HFF-Myc (cell line): ENCODE data around the gene LOC128125822.

Experiments used
- DNase-seq: peaks from one replicate; pipeline ENCODE4 v3.0.0-alpha.2; 2011; ENCODE audit warnings: low read depth; ENCODE audit errors: extremely low read depth
- H3K4me3 ChIP-seq: replicated peaks from 2 replicates; pipeline ENCODE4 v1.5.1; 2011; ENCODE audit warnings: low read depth, mild to moderate bottlenecking, control low read depth, low read length
- TF ChIP-seq, protein P1 (sequence below): IDR thresholded peaks from 2 replicates; pipeline ENCODE4 v1.5.1; 2012; ENCODE audit warnings: mild to moderate bottlenecking, low read depth, low read length, control low read depth; ENCODE audit errors: missing control alignments

The LOC128125822 gene

GRCh38 chr6:63574554-63574900 is 2.2 kb downstream of the LOC128125822 start:
- TF ChIP-seq, protein P1, sequence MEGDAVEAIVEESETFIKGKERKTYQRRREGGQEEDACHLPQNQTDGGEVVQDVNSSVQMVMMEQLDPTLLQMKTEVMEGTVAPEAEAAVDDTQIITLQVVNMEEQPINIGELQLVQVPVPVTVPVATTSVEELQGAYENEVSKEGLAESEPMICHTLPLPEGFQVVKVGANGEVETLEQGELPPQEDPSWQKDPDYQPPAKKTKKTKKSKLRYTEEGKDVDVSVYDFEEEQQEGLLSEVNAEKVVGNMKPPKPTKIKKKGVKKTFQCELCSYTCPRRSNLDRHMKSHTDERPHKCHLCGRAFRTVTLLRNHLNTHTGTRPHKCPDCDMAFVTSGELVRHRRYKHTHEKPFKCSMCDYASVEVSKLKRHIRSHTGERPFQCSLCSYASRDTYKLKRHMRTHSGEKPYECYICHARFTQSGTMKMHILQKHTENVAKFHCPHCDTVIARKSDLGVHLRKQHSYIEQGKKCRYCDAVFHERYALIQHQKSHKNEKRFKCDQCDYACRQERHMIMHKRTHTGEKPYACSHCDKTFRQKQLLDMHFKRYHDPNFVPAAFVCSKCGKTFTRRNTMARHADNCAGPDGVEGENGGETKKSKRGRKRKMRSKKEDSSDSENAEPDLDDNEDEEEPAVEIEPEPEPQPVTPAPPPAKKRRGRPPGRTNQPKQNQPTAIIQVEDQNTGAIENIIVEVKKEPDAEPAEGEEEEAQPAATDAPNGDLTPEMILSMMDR, result no peak
- H3K4me3 ChIP-seq, result peak overlapping the region; percentile 86
- DNase-seq, result no peak

GRCh38 chr6:63576147-63576772 is 4.0 kb downstream of the LOC128125822 start:
- no peak overlapping the region for H3K4me3 ChIP-seq
- TF ChIP-seq, protein P1, result no peak
- no peak for DNase-seq

DNA sequence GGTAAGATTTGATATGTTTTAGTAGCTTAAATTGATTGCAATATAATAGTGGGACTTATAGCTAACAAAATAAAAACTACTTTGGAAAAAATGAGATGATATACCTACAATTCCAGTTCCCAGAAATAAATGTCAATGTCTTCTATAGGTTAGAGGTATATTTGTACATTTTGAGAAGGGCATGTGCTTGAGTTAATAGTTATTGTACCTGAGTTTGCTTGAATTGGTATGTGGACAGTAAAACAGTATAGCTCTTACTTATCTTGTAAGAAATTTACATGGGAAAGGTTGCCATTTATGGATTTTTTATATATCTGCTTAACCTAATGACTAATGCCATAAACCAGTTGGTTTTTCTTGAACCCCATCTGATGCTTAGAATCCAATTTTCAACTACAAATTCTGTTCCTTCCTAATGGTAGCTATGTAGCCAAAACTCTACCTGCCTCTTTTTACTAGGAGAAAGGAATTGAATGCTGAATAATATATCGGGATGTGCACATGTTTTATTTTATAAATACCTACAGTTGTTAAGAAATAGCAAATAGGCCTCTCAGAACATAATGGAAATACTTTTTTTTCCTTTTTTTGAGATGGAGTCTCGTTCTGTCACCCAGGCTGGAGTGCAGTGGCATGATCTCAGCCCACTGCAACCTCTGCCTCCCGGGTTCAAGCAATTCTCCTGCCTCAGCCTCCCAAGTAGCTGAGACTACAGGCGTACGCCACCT is 4.9 kb downstream of the LOC128125822 start:
- no peak for DNase-seq
- H3K4me3 ChIP-seq, result no peak overlapping the region
- TF ChIP-seq, protein P1, result no peak

- TF ChIP-seq, protein P1, result no peak
- no peak overlapping the region for H3K4me3 ChIP-seq
- no peak for DNase-seq
These were observed 6.5 kb downstream of the LOC128125822 start for GRCh38 chr6:63578757-63579156.

DNA sequence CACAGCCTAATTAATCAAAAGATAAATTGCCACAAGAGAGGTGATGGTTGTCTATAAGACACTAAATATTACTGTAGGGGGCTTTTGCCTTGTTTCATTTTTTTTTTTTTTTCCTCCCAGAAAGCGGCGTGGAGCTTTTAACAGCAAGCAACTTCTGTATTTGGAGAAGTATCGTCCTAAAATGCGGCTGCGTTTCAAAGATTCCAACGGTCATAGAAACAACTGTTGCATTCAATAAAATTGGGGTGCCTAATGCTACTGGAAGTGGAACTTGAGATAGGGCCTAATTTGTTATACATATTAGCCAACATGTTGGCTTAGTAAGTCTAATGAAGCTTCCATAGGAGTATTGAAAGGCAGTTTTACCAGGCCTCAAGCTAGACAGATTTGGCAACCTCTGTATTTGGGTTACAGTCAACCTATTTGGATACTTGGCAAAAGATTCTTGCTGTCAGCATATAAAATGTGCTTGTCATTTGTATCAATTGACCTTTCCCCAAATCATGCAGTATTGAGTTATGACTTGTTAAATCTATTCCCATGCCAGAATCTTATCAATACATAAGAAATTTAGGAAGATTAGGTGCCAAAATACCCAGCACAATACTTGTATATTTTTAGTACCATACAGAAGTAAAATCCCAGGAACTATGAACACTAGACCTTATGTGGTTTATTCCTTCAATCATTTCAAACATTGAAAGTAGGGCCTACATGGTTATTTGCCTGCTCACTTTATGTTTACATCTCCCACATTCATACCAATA is 7.8 kb downstream of the LOC128125822 start:
- no peak for DNase-seq
- no peak overlapping the region for H3K4me3 ChIP-seq
- TF ChIP-seq, protein P1, result no peak

- TF ChIP-seq, protein P1, result no peak
- DNase-seq, result no peak
- no peak overlapping the region for H3K4me3 ChIP-seq
These were observed 8.4 kb downstream of the LOC128125822 start for GRCh38 chr6:63580704-63580961.
